Kasumi-1 (cell line): ENCODE measurements around the gene MUC2.
A peak's percentile ranks its signal among the peaks of the same experiment; 100 is the strongest.

ENCODE experiments used
- DNase-seq, 2 experiments: peaks; one replicate each; lab custom pipeline; 2025; lab: John Stamatoyannopoulos, UW

MUC2 gene

GRCh38 chr11:1051356-1052132 is 23.1 kb upstream of the MUC2 start:
- DNase-seq, result no peak

- no peak for DNase-seq
Observed at GRCh38 chr11:1052133-1053011, 22.3 kb upstream of the MUC2 start.

- no peak for DNase-seq
Observed at GRCh38 chr11:1053121-1053901, 21.4 kb upstream of the MUC2 start.

- no peak for DNase-seq
Observed at GRCh38 chr11:1054143-1055108, 20.2 kb upstream of the MUC2 start.

GRCh38 chr11:1055109-1055703 is 19.5 kb upstream of the MUC2 start:
- DNase-seq, result no peak

GRCh38 chr11:1055990-1056771 is 18.5 kb upstream of the MUC2 start:
- no peak for DNase-seq

GRCh38 chr11:1057806-1058205 is 16.9 kb upstream of the MUC2 start:
- no peak for DNase-seq

GRCh38 chr11:1059759-1060158 is 14.9 kb upstream of the MUC2 start:
- DNase-seq, result no peak

- no peak for DNase-seq
Observed at GRCh38 chr11:1060410-1060809, 14.3 kb upstream of the MUC2 start.

GRCh38 chr11:1060852-1061616 is 13.6 kb upstream of the MUC2 start:
- DNase-seq, result no peak

GRCh38 chr11:1062075-1062820 is 12.4 kb upstream of the MUC2 start:
- no peak for DNase-seq

- DNase-seq, result peak; percentile 43 to 56
Observed at GRCh38 chr11:1064167-1064566, 10.5 kb upstream of the MUC2 start.

GRCh38 chr11:1067812-1068496 is 6.7 kb upstream of the MUC2 start:
- no peak for DNase-seq

- no peak for DNase-seq
Observed at GRCh38 chr11:1069740-1070139, 4.9 kb upstream of the MUC2 start.

- no peak for DNase-seq
Observed at GRCh38 chr11:1070594-1071462, 3.8 kb upstream of the MUC2 start.

- DNase-seq, result no peak
Observed at GRCh38 chr11:1071571-1072115, 3.0 kb upstream of the MUC2 start.
